ENCODE data around the gene KDM4B.
"Not testable (repeated sequence)": the region's sequence is repeated elsewhere in the genome, so short reads cannot be mapped to it uniquely, and the experiment has no call there.

KDM4B gene

DNA sequence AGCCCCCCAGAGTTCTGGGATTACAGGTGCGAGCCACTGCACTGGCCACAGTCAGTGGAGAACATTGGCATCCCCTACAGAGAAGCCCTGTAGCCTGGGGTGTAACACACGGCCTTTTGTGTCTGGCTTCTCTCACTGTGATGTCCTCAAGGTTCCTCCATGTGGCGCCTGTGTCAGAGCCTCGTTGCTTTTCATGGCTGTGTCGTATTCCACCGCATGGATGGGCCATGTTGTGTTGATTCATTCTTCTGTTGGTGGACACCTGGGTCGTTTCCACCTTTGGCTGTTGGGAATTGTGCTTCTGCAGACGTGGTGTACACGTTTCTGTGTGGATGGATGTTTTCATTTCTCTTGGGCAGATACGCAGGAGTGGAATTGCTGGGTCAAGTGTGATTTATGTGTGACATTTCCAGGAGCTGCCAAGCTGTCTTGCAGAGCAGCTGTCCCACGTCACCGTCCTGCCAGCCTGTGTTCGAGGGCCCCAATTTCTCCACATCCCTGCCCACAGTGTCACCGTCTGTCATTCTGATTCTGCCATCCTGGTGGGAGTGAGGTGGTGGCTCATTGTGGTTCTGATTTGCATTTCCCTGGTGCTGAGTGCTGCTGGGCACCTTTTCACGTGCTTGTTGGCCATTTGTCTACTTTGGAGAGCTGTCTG is 59.4 kb downstream of the KDM4B start:
- ChIA-PET POLR2A (no interaction called here), CTCF (interaction anchor here (0.9 to 6.9 kb wide), 9 partner anchors 11 to 612 kb away, joined by 3 to 76 read pairs (median 3); no protein-coding TSS in a partner anchor)
- TF ChIP-seq, protein P1, sequence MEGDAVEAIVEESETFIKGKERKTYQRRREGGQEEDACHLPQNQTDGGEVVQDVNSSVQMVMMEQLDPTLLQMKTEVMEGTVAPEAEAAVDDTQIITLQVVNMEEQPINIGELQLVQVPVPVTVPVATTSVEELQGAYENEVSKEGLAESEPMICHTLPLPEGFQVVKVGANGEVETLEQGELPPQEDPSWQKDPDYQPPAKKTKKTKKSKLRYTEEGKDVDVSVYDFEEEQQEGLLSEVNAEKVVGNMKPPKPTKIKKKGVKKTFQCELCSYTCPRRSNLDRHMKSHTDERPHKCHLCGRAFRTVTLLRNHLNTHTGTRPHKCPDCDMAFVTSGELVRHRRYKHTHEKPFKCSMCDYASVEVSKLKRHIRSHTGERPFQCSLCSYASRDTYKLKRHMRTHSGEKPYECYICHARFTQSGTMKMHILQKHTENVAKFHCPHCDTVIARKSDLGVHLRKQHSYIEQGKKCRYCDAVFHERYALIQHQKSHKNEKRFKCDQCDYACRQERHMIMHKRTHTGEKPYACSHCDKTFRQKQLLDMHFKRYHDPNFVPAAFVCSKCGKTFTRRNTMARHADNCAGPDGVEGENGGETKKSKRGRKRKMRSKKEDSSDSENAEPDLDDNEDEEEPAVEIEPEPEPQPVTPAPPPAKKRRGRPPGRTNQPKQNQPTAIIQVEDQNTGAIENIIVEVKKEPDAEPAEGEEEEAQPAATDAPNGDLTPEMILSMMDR (IDR thresholded peaks at IDR 0.05; ENCODE audit: control extremely low read depth, extremely low read depth, low read depth, missing control alignments) = no peak
- no peak for DNase-seq (ENCODE audit: extremely low spot score)

DNA sequence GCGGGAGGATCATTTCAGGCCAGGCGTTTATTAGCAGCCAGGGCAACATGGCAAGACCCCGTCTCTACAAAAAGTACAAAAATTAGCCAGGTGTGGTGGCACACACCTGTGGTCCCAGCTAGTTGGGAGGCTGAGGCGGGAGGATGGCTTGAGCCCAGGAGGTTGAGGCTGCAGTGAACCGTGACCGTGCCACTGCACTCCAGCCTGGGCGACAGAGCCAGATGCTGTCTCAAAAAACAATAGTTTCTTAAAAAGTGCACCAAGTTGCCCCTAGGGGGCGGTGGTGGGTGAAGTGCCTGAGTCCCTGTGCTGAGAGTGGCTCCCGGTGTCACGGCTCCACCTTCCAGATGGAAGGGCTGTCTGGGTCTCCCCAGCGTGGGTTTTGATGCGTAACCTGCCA is 60.7 kb downstream of the KDM4B start:
- TF ChIP-seq, protein P1 (IDR thresholded peaks at IDR 0.05; ENCODE audit: control extremely low read depth, extremely low read depth, low read depth, missing control alignments) = peak; percentile 59
- ChIA-PET POLR2A (interaction anchor here (0.6 kb wide), 1 partner anchor 165 kb away, joined by 3 read pairs; no protein-coding TSS in a partner anchor), CTCF (interaction anchor here (0.8 to 6.9 kb wide), 11 partner anchors 8 to 238 kb away, joined by 3 to 76 read pairs (median 8); partner anchors contain the start of gene FEM1A)
- DNase-seq (ENCODE audit: extremely low spot score) = not testable (repeated sequence)

DNA sequence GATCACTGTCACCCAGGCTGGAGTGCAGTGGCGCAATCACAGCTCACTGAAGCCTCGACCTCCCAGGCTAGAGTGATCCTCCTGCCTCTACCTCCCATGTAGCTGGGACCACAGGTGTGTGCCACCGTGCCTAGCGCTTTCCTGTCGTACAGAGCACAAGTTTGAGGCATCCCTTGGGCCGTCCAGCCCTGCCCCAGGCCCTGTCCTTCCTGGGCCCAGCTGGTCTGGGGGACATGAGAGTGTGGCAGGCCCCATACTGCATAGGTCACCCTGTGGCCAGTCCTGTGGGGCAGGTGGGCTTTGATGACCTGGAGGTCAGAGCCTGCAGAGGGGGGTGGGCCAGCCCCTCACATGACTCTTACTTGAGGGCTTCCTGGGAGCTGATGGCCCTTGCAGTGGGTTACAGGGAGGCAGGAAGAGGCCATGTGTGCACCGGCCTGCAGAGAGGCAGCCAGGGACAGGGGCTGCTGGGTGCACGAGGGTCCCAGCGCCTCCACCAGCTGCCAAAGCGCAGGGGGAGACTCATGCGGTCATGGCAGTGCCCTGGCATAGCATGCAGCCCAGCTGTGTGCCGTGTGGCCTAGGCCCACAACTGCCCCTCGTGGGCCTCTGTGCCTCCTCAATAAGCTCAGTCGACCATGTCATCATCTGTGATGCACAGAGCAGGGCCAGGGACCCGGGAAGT is 61.4 kb downstream of the KDM4B start:
- TF ChIP-seq, protein P1 (IDR thresholded peaks at IDR 0.05; ENCODE audit: control extremely low read depth, extremely low read depth, low read depth, missing control alignments) = no peak
- ChIA-PET CTCF (interaction anchor here (0.8 to 6.9 kb wide), 17 partner anchors 8 to 239 kb away, joined by 3 to 76 read pairs (median 6); partner anchors contain the start of genes FEM1A and PLIN3), POLR2A (interaction anchor here (0.9 kb wide), 1 partner anchor 62 kb away, joined by 3 read pairs; the partner anchor contains the start of gene KDM4B)
- no peak for DNase-seq (ENCODE audit: extremely low spot score)

DNA sequence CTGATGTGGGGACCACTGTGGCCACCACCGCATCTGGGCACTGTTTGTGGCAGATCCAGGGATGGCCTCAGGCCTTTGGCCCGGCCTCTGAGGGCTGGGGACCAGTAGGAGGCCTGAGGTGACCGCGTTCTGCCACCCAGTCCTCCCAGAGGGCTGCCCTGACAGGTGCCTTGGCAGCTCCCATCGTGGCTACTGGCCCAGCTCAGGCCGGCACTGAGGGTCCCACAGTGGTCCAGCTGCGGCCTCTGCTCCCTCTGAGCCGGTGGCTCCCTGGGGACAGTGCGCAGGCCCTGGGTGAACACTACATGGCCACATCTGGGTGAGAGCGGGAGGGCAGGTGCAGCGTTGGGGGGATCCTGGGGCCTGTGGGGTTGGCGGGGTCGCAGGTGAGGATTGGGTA is 61.9 kb downstream of the KDM4B start:
- TF ChIP-seq, protein P1 (IDR thresholded peaks at IDR 0.05; ENCODE audit: control extremely low read depth, extremely low read depth, low read depth, missing control alignments) = no peak
- no peak for DNase-seq (ENCODE audit: extremely low spot score)
- ChIA-PET POLR2A (interaction anchor here (0.9 kb wide), 1 partner anchor 62 kb away, joined by 3 read pairs; the partner anchor contains the start of gene KDM4B), CTCF (interaction anchor here (0.8 to 6.9 kb wide), 23 partner anchors 8 to 224 kb away, joined by 3 to 76 read pairs (median 6); partner anchors contain the start of gene PLIN3)

DNA sequence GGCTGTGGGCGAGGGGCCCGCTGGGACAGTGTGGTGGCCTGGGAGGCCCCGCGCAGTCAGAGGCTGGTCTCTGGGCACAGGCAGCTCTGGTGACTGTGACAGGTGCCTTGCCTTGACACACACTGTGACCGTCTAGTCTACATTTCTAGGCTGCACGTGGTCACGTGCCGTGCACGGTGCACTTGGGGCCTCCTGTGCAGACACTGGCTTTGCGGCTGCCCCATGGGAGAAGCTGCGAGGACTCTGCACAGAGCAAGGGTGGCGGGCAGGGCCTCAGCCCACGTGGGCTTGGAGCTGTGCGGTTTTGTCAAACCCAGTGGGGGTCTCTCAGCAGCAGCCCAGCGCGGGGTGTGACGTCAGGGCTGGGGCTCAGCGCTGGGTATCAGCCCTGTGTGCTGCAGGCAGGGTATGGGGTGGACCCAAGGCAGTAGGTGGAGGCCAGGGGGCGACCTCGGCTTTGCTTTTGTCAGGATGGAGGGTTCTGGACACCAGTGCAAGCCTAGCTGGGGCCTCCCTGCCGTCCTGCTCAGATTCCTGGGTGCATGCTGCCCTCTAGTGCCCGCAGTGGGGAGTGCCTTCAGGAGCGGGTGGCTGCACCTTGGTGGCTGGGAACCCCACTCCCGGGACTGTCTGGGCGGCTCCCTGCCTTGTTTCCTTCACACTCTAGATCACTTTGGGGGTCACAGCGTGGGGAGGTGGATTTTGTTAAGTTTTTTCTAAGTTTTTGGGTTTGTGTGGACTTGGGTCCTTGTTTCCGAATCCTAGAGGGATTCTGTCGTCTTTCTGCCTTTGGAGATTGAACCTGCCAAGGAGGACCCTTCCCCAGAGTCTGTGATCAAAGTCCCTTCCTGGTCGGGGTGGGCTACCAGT is 62.6 kb downstream of the KDM4B start:
- POLR2A ChIA-PET = no interaction called here
- TF ChIP-seq, protein P1 (IDR thresholded peaks at IDR 0.05; ENCODE audit: control extremely low read depth, extremely low read depth, low read depth, missing control alignments) = peak; percentile 97

More for the DNA sequence above, 62.6 kb downstream of the KDM4B start:
- DNase-seq (ENCODE audit: extremely low spot score) = peak; percentile 93
- CTCF ChIA-PET = interaction anchor here (0.8 to 6.9 kb wide), 27 partner anchors 7 to 224 kb away, joined by 3 to 76 read pairs (median 5); partner anchors contain the start of gene PLIN3
